HG02870 (cell line): ENCODE data around the gene MNX1.

Experiments
- ATAC-seq: cut with Tn5 transposase; IDR thresholded peaks from one replicate; pipeline ENCODE4 v1.9.1; 2021; ENCODE audit warnings: mild to moderate bottlenecking, moderate library complexity; ENCODE audit not compliant: unreplicated experiment

MNX1 gene

GRCh38 chr7:156979711-156980110 is 30.8 kb downstream of the MNX1 start:
- no peak for ATAC-seq

GRCh38 chr7:156979007-156979606 is 31.4 kb downstream of the MNX1 start:
- ATAC-seq = no peak

- ATAC-seq = no peak
Observed at GRCh38 chr7:156975620-156976019, 34.8 kb downstream of the MNX1 start.

GRCh38 chr7:156969972-156970420 is 40.5 kb downstream of the MNX1 start:
- no peak for ATAC-seq

GRCh38 chr7:156968183-156968582 is 42.3 kb downstream of the MNX1 start:
- no peak for ATAC-seq

- no peak for ATAC-seq
Observed at GRCh38 chr7:156966387-156966786, 44.1 kb downstream of the MNX1 start.

- no peak for ATAC-seq
Observed at GRCh38 chr7:156964971-156965370, 45.5 kb downstream of the MNX1 start.

- no peak for ATAC-seq
Observed at GRCh38 chr7:156963472-156963871, 47.0 kb downstream of the MNX1 start.

- no peak for ATAC-seq
Observed at GRCh38 chr7:156962897-156963296, 47.6 kb downstream of the MNX1 start.

GRCh38 chr7:156962145-156962544 is 48.3 kb downstream of the MNX1 start:
- ATAC-seq = no peak

GRCh38 chr7:156956727-156957126 is 53.7 kb downstream of the MNX1 start:
- ATAC-seq = no peak

GRCh38 chr7:156954941-156955340 is 55.5 kb downstream of the MNX1 start:
- ATAC-seq = no peak
